ENCODE results near the gene PDE4D.

DNA sequence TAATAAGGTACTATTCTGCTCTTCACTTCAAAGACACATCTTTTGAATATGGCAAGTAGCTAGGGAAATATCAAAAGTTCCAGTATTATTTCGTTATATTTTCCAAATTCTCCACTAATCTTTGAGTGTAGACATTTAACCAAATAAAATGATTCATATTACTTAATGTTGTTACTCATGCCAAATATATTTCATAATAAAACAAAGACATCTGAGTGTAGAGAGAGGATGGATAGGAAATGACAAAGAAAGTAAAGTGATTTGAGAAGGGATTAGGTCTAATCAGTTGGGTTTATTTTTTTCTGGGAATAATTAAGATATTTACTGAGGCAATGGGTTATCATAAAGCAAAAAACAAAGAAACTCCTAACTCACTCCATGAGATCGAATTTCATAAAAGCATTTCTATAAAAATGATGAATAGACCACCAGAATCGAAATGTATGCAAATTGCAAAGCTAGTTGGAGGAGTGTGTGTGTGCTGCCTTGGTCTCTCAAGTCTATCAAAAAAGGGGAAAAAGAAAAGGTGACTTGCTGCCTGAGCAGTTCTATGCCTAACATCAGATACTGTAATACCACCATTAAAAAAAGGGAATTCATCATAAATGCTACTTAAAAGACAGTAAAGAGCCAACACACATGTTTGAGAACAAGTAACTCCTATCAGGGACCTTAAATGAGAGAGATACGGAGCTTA lies 255.5 kb downstream of the PDE4D start:
- no peak for TF ChIP-seq POLR2A (IDR thresholded peaks at IDR 0.05)
- TF ChIP-seq, protein P1, sequence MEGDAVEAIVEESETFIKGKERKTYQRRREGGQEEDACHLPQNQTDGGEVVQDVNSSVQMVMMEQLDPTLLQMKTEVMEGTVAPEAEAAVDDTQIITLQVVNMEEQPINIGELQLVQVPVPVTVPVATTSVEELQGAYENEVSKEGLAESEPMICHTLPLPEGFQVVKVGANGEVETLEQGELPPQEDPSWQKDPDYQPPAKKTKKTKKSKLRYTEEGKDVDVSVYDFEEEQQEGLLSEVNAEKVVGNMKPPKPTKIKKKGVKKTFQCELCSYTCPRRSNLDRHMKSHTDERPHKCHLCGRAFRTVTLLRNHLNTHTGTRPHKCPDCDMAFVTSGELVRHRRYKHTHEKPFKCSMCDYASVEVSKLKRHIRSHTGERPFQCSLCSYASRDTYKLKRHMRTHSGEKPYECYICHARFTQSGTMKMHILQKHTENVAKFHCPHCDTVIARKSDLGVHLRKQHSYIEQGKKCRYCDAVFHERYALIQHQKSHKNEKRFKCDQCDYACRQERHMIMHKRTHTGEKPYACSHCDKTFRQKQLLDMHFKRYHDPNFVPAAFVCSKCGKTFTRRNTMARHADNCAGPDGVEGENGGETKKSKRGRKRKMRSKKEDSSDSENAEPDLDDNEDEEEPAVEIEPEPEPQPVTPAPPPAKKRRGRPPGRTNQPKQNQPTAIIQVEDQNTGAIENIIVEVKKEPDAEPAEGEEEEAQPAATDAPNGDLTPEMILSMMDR (IDR thresholded peaks at IDR 0.05), result no peak
